Measurements from ENCODE around the gene LMOD3. TPM values are rescaled to one million over a fixed set of nuclear protein-coding genes. Genes with fewer than 3 reads are reported as not detected.

LMOD3 gene
- not detected in 5 replicates for total RNA-seq (2022; extraction: Qiagen RNA extraction)

GRCh38 chr3:69122403-69122802, at the start of gene LMOD3:
Gene LMOD3 (minus strand): TSS chr3:69122595. CDS start chr3:69122386, 209 bp downstream.

GRCh38 chr3:69084326-69085167, 37.8 kb downstream of the LMOD3 start, which contains the start of gene ARL6IP5:
Gene ARL6IP5 (plus strand): TSS chr3:69084937. CDS start chr3:69085048, 111 bp downstream.

DNA sequence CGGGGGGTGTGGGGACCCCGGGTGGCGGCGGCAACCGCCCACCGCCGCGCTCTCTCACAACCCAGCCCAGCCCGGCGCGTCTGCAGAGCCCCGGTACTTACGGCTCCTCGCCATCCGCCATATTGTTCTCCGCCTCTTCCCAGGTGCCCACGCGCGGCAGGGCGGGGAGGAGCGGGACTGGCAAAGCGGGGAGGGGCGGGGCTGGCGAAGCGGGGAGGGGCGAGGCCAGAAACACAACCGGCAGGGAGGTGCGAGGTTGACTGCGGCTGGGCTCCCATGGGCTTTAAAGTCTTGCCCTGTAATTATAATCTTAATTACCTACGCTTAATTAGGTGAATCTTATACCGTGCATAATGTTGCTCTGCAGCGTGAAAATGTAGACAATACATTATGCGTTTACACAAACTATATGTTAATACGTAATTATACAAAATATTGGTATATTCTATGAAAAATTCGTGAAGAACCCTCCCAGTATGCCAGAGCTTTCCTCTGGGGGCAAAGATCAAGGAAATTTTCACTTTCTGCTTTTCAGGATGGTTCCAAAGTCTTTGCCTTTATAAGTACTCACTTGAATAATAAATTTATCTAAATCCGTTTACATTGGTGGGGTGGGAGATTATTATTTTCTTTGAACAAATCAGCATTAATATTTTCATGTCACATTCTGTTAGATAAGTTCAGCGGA, 42.0 kb downstream of the LMOD3 start, which contains the start of gene UBA3:
TSS of gene UBA3 (minus strand) at position 133 of the 688 bp plus-strand sequence. CDS start at position 121, 12 bp downstream.

Other genes with a start within 250 kb of the LMOD3 start
- not detected in 5 replicates for gene TAFA4, start 190.0 kb downstream of the LMOD3 start, total RNA-seq (2022; extraction: Qiagen RNA extraction)
- 8.5 to 12.4 TPM (median 10.6 TPM) in 5 replicates for gene EOGT, start 108.9 kb downstream of the LMOD3 start, total RNA-seq (2022; extraction: Qiagen RNA extraction)
- gene TMF1, start 70.3 kb downstream of the LMOD3 start, total RNA-seq (2022; extraction: Qiagen RNA extraction): 11.3 to 17.4 TPM (median 14.9 TPM) in 5 replicates
- gene UBA3, start 42.2 kb downstream of the LMOD3 start, total RNA-seq (2022; extraction: Qiagen RNA extraction): 21.0 to 28.7 TPM (median 24.6 TPM) in 5 replicates
- 76.7 to 98.6 TPM (median 80.9 TPM) in 5 replicates for gene ARL6IP5, start 37.7 kb downstream of the LMOD3 start, total RNA-seq (2022; extraction: Qiagen RNA extraction)

Data from A549 treated with dexamethasone at 1 μM for 4 hours (cell line).